ENCODE data around the gene PLEKHG4.

The PLEKHG4 gene

DNA sequence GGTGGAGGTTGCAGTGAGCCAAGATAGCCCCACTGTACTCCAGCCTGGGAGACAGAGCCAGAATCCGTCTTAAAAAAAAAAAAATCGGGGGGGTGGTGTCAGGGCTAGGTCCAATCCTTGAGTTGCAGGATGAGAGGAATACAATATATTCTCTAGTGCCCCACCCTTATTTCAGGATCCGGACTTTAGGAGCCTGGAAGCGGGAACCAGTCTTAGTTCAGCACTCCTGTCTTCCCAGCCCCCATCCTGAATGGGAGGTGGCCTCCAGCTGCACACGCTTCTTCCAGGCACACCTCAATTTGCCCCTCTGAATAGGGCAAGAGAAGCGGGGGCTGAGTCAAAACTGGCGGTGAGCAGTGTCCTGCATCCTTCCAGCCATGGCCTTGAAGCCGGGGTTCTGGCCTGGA, 33.7 kb upstream of the PLEKHG4 start:
- no peak for DNase-seq (ENCODE audit: low spot score)

DNA sequence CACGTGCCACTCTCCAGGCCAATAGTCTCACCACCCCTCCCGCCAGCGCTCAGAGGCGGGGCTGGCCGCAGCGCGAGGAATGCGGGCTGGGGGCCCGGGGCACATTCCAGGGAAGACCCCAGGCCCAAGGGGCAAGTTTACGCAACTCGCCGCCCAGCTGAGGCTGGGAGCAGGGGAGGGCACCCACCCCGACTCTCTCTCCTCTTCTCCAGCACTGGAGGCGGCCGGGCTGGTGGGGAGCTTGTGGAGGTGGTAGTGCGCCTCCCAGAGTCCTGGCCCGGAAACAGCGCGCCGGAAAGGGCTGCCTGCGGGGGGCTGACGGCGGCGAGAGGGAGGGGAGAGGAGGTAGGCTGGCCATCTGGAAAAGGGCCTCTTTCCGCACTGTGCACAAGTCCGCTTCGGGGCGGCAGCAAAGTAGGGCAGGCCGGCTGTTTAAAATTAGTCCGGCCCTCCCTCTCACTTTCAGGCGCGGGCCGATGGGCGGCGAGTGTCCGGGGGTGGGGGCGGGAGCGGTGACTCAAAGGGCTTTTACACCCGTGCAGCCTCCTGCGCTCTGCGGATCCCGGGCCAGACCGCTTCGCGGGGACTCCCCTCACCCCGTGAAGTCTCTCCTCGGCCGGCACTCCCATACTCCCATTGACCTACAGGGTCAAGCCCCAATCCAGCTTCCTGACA, 33.1 kb upstream of the PLEKHG4 start:
- DNase-seq (ENCODE audit: low spot score): peak; percentile 83

DNA sequence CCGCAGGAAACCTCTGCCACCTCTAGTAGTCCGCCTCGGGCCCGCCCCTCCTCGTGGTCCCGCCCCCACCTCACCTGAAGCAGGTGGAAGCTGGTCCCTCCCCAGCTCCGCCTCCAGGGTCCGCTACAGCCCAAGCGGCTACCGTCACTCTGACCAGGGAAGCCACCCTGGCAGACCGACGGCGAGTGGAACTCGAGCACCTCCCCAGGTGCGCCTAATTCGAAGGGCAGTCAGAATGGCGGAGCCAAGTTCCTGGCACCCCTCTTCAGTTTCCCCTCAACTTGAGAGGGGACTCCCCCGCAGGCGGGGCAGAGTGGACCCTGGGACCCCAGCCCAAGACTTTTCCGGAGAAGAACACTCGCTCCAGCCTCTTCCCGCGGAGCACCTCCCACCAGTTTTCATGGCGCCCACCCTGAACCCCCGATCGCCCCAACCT, 32.6 kb upstream of the PLEKHG4 start:
- DNase-seq (ENCODE audit: low spot score): peak; percentile 40

DNA sequence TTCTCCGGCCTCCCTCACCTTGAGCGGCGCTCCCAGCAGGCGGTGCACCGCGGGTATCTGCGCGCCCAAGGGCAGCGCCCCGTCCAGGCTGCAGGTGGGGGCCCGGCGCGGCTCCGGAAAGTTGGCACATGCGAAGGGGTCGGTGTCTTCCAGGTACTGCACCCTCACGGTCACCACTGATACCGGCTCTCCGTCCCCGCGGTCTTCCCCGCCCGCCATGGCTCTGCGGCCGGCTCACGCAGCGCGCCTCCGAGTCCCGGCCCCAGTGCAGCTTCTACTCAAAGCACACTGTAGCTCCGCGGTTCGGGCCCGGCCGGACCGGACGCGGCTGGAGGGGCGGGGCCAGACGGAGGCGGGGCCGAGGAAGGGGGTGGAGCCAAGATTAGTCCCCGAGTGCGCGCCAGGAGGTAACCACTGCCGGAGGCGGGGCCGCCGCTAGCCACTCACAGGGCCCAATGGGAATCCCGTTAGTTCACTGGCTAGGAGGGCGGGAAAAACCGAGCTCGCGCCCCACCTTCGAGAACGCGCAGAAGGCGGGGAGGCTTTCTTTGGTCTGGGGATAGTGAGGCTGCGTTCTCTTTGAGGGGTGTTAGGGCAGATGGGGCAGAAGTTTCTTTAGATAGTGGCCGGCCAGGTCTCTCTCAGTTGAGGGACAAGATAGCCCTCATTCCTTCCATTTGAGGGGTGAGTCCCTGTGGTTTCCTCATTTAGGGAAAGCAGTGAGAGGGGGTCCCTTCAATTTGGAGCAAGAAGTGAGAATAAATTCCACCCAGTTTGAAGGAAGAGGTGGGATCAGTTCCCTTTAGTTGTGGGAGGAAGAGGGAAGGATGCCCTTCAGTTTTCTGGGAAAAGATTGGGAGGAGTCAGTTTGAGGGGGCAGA, 31.9 kb upstream of the PLEKHG4 start, which contains the start of gene FHOD1:
TSS of gene FHOD1 (minus strand) at position 290 of the 881 bp plus-strand sequence. CDS start at position 219, 71 bp downstream.
- peak; percentile 94 for DNase-seq (ENCODE audit: low spot score)

DNA sequence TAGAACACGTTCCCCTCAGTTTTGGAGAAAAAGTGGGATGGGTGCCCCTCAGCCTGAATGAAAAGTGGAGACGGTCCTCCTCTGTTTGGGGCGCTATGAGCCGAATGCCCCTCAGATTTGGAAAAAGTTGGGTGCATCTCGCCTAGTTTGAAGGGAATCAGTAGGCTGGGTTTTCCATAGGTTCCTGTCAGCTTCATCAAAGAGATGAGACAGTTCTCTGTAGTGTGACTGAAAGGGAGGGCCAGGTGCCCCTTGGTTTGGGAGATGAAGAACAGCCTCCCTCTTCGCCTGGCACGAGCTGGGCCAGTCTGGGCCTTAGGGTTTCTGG, 31.3 kb upstream of the PLEKHG4 start:
- no peak for DNase-seq (ENCODE audit: low spot score)

DNA sequence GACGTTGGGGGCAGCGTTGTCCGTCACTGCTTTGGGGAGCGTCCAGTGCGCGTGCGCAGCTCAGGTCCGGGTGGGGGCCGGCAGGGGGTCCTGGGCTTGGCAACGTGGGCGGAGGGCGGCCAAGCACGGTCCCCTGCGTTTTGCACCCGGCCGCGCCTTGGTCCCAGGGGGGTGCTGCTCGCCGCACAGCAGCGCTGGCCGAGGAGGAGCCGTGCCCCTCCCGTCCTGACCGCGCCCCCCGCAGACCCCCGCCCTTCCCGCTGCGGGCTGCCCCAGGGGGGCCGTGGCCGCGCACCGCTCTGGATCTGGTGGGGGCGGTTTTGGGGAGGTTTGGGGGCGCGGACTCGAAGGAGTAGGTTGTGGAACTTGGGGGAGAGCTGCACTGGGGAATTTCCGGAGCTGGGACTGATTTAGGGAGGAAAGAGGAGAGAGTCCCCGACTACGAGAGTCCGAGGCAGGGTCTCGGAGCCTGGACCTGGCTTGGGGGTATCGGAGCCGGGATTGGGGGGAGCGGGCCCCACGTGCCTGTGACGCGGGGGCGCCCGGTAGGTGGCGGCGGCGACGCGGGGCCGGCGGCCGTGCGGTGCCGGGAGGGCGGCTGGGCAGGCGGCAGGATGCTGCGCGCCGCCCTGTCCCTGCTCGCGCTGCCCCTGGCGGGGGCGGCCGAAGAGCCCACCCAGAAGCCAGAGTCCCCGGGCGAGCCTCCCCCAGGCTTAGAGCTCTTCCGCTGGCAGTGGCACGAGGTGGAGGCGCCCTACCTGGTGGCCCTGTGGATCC, 30.7 kb upstream of the PLEKHG4 start, which contains the start of gene SLC9A5:
TSS of gene SLC9A5 (plus strand) at position 579 of the 777 bp plus-strand sequence. CDS start at position 615, 36 bp downstream.
- peak; percentile 43 for DNase-seq (ENCODE audit: low spot score)

DNA sequence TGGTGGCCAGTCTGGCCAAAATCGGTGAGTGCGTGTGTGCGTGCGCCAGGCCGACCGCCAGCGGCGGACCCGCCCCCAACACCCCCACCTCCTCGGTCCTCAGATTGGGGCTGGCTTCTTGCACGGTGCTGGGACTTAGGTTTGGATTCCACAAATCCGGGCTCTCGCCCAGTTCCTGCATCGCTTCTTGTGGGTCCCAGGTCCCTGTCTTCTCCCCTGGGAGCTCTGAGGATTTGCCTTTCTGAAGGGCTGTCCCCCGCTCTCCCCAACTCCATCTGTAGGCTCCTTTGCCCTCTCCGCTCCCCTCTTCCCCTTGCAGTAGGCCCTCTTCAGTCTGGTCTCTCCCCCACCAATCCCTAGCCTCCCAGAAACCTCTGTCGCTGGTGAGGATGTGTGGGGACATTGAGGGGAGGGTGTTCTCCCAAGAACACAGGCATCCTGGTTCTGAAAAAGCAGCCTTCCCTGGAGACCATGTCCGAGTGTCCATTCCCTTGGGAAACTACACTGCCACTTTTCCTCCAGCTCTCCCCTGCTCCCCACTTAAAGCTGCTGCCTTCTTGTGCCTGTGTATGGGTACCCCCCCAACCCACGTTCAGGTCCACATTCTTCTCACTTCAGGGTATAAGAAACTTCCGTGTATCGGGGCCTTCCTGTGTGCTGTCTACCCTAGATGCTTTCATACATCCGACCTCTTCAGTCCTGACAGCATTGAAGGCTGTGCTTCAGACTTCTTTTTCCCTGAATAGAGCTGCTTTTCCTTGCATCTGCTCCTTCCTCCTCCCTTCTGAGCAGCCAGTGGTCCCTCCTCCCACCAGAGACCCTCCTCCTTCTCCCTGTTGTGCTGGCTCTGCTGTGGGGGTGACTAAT, 29.9 kb upstream of the PLEKHG4 start:
- DNase-seq (ENCODE audit: low spot score): peak; percentile 42

DNA sequence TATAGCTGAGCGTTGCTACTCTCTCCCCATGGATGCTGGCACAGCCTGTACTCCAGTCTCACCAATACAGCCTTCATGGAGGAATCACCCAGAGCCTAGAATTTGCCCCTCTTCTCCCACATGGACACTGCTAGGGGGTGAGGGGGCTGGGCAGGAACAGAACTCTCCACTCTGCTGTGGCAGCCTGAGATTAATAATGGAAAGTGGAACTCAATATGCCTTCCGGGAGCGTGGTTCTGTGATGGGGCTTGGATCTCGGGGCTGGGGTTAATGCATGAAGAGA, 29.3 kb upstream of the PLEKHG4 start:
- DNase-seq (ENCODE audit: low spot score): no peak

DNA sequence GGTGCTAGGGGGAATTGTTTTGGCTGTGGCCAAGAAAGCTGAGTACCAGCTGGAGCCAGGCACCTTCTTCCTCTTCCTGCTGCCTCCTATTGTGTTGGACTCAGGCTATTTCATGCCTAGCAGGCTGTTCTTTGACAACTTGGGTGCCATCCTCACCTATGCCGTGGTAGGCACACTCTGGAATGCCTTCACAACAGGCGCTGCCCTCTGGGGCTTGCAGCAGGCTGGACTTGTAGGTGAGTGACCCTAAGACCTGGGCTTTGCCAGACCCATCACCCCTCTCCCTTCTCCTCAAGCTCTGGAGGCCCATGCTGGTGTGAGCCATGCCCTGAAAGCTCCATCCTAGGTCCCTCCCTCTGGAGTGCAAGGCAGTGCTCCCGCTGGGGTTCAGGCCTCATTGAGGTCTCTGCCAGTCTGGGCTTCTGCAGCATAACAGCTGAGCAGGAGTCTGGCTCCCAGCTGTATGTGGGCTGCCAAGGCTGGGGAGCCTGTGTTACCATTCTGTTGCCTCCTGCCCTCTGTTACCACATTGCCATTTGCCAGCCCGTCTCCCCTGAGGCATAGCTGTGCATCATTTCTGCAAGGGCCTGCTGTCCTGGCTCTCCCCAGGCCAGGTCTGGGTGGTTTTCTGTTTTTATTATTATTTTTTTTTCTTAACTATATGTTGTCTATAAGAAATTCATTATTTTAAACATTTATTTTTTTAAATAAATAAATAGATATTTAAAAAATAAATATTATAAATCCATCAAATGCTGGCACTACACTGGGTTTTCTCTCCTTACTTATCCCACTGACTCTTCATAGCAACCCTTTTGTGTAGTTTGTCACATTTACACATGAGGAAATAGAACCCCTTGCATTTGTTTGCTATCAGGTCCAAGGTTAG, 26.5 kb upstream of the PLEKHG4 start:
- no peak for DNase-seq (ENCODE audit: low spot score)

DNA sequence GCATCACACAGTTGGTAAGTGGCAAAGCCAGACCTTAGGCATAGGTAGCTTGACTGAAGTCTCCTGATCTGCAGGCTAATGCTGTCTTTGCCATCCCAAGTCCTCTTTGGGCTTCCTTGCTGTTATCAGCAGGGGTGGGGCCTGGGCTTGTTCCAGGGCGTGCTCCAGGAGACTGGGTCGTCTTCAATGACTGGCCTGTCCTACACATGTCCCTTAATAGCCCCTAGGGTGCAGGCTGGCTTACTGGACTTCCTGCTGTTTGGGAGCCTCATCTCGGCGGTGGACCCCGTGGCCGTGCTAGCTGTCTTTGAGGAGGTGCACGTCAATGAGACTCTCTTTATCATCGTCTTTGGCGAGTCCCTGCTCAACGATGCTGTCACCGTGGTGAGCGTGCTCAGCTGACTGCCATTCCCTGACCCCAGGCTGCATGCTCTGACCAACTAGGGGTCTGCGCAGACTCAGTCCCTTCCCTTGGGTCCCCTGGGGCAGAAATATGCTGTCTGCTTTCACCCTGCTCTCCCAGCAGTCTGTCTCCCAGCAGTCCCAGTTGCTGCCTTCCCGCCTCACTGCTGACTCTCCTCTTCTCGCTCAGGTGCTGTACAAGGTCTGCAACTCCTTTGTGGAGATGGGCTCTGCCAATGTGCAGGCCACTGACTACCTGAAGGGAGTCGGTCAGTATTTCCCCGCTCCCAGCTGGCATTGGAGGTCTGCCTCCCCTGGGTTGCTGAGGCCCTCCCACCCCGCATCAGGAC, 24.4 kb upstream of the PLEKHG4 start:
- DNase-seq (ENCODE audit: low spot score): no peak

DNA sequence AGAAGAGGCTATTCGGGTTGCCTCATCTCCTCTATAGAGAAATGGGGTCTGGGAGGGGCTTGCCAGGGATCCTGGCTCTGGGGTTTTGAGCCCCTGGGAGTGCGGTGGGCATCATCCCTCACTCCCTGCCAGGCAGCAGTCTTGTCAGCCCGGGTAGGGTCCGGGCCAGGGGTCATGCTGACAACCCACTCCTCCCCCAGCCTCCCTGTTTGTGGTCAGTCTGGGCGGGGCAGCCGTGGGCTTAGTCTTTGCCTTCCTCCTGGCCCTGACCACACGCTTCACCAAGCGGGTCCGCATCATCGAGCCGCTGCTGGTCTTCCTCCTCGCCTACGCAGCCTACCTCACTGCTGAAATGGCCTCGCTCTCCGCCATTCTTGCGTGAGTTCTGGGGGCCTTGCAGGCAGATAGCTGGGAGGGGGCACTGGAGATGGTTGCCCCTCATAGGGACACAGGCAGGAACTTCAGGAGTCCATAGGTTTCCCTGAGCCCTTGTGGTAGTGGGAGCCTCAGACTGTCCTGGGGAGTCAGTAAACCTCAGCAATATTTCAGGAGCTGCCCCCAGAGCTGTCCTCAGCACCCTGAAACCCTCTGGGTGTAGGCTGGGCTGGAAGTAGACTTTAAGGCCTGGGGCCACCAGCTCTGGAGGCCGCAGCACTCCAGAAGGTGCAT, 23.6 kb upstream of the PLEKHG4 start:
- no peak for DNase-seq (ENCODE audit: low spot score)

DNA sequence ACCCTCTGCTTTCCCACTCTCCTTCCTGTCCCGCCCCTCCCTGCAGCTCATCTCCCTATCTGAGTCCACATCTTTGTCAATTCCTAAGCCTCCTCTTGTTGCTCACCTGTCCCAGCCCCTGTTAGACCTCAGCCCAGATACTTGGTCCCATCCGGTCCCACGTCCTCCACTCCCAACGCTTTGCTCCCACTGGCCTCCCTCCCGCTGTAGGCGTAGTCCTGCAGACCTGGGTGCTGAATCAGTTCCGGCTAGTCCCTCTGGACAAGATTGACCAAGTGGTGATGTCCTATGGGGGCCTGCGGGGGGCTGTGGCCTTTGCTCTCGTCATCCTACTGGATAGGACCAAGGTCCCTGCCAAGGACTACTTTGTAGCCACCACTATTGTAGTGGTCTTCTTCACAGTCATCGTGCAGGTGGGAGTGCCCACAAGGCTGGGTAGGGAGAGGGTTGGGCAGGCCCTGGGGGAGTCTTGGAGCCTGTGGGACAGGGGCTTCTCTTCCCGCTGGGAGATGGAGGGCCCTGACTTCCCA, 22.6 kb upstream of the PLEKHG4 start:
- no peak for DNase-seq (ENCODE audit: low spot score)

DNA sequence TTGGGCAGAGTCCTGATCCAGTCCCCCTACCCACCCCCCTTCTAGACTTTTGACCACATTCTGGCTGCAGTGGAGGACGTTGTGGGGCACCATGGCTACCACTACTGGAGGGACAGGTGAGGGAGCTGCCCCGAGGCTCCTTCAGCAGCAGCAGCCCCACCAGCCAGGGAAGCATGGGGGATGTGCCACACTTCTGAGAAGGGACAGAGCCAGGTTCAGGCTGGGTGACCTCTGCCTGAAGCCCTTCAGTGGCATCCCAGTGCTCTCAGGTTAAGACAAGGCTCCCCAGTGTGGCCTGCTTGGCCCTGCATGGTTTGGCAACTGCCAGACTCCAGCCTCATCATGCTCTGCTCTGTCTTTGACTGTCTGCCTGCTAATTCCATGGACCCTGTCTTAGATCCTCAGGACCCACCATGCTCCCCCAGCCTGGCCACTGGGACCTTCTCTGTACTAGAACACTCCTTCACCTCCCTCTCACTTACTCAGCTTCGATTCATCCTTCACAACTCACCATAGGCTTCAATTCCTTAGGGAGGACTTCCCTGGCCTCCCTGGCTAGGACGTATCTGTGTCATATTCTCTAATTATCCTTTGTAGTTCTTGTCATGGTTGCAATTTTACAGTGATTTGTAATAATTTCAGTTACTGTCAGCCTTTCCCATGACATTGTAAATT, 21.7 kb upstream of the PLEKHG4 start:
- no peak for DNase-seq (ENCODE audit: low spot score)

DNA sequence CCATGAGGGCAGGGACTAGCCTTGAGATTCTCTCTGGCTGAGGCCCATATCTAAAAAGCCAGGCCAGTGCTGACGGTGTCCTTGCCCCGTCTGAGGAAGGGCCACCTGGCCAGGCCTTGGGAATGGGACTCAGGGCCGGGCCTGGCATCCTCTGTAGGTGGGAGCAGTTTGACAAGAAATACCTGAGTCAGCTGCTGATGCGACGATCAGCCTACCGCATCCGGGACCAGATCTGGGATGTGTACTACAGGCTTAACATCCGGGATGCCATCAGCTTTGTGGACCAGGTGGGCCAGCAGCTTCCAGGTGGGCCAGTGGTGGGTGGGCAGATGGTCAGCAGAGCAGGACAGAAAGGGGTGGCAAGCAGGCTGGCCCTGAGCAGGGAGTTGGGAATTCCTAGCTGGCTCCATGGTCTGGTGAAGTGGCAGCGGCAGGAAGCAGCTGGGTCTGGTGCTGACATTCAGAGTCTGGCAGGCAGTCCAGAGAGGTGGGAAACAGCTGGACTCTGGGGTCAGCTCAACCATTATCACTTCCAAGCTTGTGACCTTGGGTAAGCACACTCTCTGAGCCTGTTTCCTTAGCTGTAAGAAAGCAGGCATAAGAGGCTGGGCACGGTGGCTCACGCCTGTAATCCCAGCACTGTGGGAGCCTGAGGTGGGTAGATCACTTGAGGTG, 21.0 kb upstream of the PLEKHG4 start:
- DNase-seq (ENCODE audit: low spot score): no peak

DNA sequence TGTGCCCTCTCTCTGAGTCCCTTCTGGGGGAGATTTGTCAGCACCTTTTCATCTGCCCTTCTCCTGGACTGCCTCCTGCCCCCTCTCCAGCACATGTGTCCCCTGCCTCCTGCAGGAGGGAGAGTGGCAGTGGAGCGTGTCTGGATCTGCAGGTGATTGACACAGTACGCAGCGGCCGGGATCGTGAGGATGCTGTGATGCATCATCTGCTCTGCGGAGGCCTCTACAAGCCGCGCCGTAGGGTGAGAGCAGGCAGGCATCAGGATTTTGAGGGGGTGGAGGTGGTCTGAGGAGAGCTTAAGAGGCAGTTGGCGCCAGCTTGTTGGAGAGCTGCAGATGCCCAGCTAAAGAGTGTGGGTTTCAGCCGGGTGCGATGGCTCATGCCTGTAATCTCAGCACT, 19.6 kb upstream of the PLEKHG4 start:
- DNase-seq (ENCODE audit: low spot score): no peak

DNA sequence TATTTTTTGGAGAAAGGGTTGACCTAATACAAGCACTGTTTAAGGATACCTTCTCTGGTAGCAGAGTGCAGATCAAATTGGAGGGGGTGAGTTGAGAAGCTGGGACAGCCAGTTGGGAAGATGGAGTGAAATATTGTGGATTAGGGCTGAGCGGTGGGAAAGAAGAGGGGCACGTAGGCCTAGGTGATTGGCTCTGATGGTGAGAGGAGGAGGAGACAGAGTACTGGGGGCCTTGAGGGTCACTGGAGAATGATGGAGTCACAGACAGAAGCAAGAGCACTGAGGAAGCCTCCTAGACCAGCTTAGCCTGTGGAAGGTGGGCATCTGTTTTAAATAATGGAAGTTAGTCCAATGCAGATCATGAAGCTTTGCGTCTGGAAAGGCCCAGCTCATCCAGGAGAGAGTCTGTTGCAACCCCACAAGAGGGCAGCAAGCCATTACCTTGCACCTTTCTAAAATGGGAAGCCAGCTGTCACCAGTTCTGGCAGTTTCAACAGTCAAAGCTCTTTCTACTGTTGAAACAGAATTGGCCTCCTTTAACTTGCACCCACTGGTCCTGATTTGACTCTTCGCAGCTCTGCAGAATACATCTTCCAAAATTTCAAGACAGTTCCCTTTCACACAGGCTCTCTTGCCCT, 18.8 kb upstream of the PLEKHG4 start:
- DNase-seq (ENCODE audit: low spot score): peak; percentile 72

DNA sequence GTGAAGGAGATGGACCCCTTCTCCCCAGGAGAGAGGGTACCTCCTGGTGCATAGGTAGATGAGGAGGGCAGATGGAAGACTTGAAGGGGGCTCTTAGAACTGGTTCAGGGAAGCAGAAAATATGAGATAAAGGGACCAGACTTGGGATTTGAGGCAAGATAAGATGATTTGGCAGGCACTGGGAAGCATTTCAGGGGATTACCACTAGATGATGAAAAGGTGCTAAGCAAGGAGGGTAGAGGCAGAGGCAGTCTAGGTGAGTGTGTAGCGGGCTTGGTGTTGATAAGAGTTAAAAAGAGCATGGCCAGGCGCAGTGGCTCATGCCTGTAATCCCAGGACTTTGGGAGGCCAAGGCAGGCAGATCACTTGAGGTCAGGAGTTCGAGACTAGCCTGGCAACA, 16.1 kb upstream of the PLEKHG4 start:
- no peak for DNase-seq (ENCODE audit: low spot score)

Measured in SK-N-DZ (cell line).